ENCODE measurements around the gene ZNF362. TPM values are rescaled to one million over a fixed set of nuclear protein-coding genes. Genes with fewer than 3 reads are reported as not detected.

Gene ZNF362
- total RNA-seq, 4 donors from 2014 or later: 20.7 to 44.1 (median 26.7) TPM

DNA sequence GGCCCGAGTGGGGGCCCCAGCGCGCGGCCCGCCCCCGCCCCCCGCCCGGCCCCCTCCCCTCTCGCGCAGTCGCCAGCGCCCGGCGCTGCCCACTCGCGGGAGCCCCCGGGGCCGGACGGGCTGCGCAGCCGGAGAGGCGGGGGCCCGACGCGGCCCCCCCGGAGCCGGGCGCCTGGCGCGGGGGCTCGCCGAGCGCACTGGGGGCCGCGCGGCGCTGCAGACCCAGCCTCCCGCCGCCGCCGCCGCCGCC lies 146 bp upstream of the ZNF362 start:
- intact Hi-C loops (cut with DNase I): loop anchor here (10.0 kb wide), 1 partner anchor 111 kb away; no protein-coding TSS in a partner anchor
- H3K4me3 ChIP-seq (replicated peaks in 1 of 3): peak overlapping the region in 1 of 3 donors; percentile 41
- peaks cover 22 to 43% of the 10 kb centered on the region in 2 donors for H3K4me1 ChIP-seq
- H3K9me3 ChIP-seq: no peaks in the 10 kb centered on the region
- WGBS, 2 donors: no CpG with 5 or more reads among the region's 43 CpGs
- TF ChIP-seq, protein P1, sequence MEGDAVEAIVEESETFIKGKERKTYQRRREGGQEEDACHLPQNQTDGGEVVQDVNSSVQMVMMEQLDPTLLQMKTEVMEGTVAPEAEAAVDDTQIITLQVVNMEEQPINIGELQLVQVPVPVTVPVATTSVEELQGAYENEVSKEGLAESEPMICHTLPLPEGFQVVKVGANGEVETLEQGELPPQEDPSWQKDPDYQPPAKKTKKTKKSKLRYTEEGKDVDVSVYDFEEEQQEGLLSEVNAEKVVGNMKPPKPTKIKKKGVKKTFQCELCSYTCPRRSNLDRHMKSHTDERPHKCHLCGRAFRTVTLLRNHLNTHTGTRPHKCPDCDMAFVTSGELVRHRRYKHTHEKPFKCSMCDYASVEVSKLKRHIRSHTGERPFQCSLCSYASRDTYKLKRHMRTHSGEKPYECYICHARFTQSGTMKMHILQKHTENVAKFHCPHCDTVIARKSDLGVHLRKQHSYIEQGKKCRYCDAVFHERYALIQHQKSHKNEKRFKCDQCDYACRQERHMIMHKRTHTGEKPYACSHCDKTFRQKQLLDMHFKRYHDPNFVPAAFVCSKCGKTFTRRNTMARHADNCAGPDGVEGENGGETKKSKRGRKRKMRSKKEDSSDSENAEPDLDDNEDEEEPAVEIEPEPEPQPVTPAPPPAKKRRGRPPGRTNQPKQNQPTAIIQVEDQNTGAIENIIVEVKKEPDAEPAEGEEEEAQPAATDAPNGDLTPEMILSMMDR (IDR thresholded peaks at IDR 0.05): no peak
- TF ChIP-seq POLR2A (IDR thresholded peaks at IDR 0.05): no peak
- no peaks in the 10 kb centered on the region for H3K36me3 ChIP-seq
- H3K27ac ChIP-seq: no peak overlapping the region
- no peaks in the 10 kb centered on the region for H3K27me3 ChIP-seq
- no peak for DNase-seq

DNA sequence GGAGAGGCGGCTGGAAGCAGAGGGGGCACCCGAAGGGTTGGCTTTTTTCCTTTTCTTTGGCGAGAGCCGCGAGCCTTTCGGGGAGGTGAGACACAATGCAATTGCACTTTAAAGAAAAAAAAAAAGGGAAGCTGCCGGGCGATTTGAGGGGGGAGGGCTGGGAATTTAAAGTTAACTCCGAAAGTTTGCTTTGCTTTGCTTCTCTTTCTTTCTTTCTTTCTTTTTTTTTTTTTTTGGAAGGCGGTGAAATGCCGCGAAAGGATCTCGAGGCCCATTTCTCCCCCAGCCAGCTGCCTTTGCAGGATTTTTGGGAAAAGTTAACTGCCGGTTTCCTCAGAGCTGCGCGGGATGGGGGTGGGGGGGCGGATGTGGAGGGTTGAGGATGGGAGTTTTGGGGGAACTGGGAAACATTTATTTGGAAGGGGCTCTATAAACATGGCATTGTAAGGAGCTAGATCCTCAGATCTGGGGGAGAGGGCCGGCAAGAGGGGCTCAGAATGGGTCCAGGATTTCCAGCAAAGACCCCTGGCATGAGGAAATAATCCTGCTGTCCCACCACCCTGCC lies 997 bp downstream of the ZNF362 start:
- Histone ChIP-seq H3K36me3 (no peaks in the 10 kb centered on the region), H3K9me3 (no peaks in the 10 kb centered on the region), H3K27me3 (no peaks in the 10 kb centered on the region), H3K4me3 (replicated peaks in 1 of 3) (peak overlapping the region; percentile 8 to 58 (median 44)), H3K4me1 (peaks cover 25 to 46% of the 10 kb centered on the region in 2 donors), H3K27ac (peak overlapping the region; percentile 75 to 86 (median 83))
- WGBS, 2 donors: 0 to 3% methylated on average over 18 of the region's 18 CpGs
- intact Hi-C loops (cut with DNase I): loop anchor here (10.0 kb wide), 1 partner anchor 112 kb away; no protein-coding TSS in a partner anchor
- no peak for DNase-seq
- no peak for TF ChIP-seq POLR2A (IDR thresholded peaks at IDR 0.05)
- TF ChIP-seq, protein P1 (IDR thresholded peaks at IDR 0.05): no peak

DNA sequence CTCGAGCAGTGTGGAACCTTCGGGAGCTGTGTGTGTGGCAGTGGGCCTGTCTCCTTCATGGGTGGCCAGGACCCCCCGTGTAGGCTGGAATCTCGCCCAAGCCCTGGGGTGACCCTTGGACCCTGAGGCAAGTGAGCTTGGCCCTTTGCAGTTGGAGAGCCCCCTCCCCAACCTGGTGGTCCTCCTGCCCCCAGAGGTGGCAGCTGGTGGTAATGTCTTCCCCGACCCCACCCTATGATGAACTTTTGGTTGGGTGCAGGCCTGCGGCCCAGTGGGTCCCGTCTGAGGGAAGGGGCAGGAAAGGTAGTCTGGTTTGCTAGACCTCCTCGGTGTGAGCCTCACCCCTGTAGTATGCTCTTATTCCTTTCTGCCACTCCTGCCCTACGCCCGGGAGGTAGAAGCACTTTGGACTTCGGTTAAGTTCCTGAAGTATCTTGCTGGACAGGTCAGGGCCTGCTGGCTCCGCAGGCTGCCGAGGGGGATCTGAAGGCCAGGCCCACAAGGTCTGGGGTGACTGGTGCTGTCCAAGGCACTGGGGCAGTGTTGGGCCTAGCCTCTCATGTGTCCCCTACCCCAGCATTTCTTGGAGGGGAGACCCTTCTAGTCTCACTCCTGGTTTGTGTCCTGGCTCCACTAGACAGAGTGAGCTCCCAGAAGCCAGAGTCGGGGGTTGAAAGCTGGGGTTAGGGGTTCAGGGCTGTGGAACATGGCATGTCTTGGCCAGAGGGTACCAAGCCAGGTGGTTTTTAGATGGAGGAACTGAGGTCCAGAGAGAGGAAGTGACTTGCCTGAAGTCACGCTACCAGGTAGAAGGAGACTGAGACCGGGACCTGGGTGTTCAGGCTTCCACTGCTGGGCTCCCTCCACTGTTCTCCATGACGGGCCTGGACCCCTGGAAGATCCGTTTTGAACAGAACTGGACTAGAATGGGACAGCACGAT lies 1.8 kb downstream of the ZNF362 start:
- TF ChIP-seq, protein P1 (IDR thresholded peaks at IDR 0.05): no peak
- TF ChIP-seq POLR2A (IDR thresholded peaks at IDR 0.05): no peak
- peak overlapping the region; percentile 8 to 58 (median 44) for H3K4me3 ChIP-seq (replicated peaks in 1 of 3)
- H3K27ac ChIP-seq: peak overlapping the region in 2 of 3 donors; percentile 75 to 83
- 29 to 33% methylated on average over 13 to 16 of the region's 19 CpGs for WGBS, 2 donors
- no peaks in the 10 kb centered on the region for H3K27me3 ChIP-seq
- H3K36me3 ChIP-seq: no peaks in the 10 kb centered on the region
- intact Hi-C loops (cut with DNase I): loop anchor here (10.0 kb wide), 1 partner anchor 113 kb away; no protein-coding TSS in a partner anchor
- DNase-seq: peak; percentile 60 to 63
- H3K4me1 ChIP-seq: peaks cover 25 to 46% of the 10 kb centered on the region in 2 donors
- no peaks in the 10 kb centered on the region for H3K9me3 ChIP-seq

DNA sequence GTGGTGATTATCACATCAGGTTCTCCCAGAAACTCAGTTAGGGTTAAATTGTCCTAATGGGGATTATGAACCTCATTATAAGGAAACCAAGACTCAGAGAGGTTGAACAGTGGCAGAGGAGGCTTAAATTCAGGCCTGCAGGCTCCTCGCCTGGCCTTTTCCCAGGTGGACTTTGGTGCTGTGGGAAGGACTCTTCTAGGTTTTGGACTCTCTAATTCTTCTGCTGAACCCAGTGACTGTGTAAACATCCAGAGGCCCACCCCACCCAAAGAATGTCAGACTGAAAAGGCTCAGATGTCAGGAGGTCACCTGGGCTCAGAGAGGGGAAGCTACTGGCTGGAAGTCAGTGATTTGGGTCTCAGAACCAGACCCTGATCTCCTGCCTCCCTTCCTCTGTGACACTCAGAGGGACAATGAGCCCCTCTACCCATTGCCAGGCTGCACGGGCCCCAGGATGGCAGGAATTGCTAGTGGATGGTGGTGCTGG lies 2.5 kb downstream of the ZNF362 start:
- TF ChIP-seq, protein P1 (IDR thresholded peaks at IDR 0.05): no peak
- TF ChIP-seq POLR2A (IDR thresholded peaks at IDR 0.05): no peak
- H3K4me3 ChIP-seq (replicated peaks in 1 of 3): no peak overlapping the region
- H3K27me3 ChIP-seq: no peaks in the 10 kb centered on the region
- no peaks in the 10 kb centered on the region for H3K9me3 ChIP-seq
- WGBS, 2 donors: 75 to 87% methylated on average over 2 of the region's 2 CpGs
- H3K4me1 ChIP-seq: peaks cover 28 to 50% of the 10 kb centered on the region in 2 donors
- no peak overlapping the region for H3K27ac ChIP-seq
- no peaks in the 10 kb centered on the region for H3K36me3 ChIP-seq
- intact Hi-C loops (cut with DNase I): loop anchor here (10.0 kb wide), 1 partner anchor 114 kb away; no protein-coding TSS in a partner anchor
- no peak for DNase-seq

Data from thyroid gland (tissue), 4 donors.